IPS-NIHi11 (cell line): ENCODE results near the gene CLHC1.
A peak's percentile ranks its signal among the peaks of the same experiment; 100 is the strongest.
"Not testable (repeated sequence)": the region's sequence is repeated elsewhere in the genome, so short reads cannot be mapped to it uniquely, and the experiment has no call there.

ENCODE experiments used
- DNase-seq: peaks from one replicate; pipeline ENCODE4 v3.0.0; 2012; ENCODE audit warnings: mixed read lengths, low spot score

CLHC1 gene

GRCh38 chr2:55232863-55233657, 967 bp upstream of the CLHC1 start:
- DNase-seq, result peak; percentile 15

- DNase-seq, result peak; percentile 47
Measured at GRCh38 chr2:55231546-55232083, 478 bp downstream of the CLHC1 start.

GRCh38 chr2:55230551-55230950, 1.5 kb downstream of the CLHC1 start:
- no peak for DNase-seq

- DNase-seq, result no peak
Measured at GRCh38 chr2:55229221-55229620, 2.9 kb downstream of the CLHC1 start.

GRCh38 chr2:55228226-55228563, 3.9 kb downstream of the CLHC1 start:
- no peak for DNase-seq

- DNase-seq, result not testable (repeated sequence)
Measured at GRCh38 chr2:55227437-55228225, 4.5 kb downstream of the CLHC1 start.

- no peak for DNase-seq
Measured at GRCh38 chr2:55225481-55226020, 6.5 kb downstream of the CLHC1 start.

GRCh38 chr2:55224761-55225261, 7.3 kb downstream of the CLHC1 start:
- DNase-seq, result no peak

GRCh38 chr2:55223958-55224760, 7.9 kb downstream of the CLHC1 start:
- DNase-seq, result no peak

- no peak for DNase-seq
Measured at GRCh38 chr2:55213822-55214221, 18.3 kb downstream of the CLHC1 start.

GRCh38 chr2:55204950-55205349, 27.1 kb downstream of the CLHC1 start:
- no peak for DNase-seq

- DNase-seq, result no peak
Measured at GRCh38 chr2:55204536-55204935, 27.6 kb downstream of the CLHC1 start.

- no peak for DNase-seq
Measured at GRCh38 chr2:55200416-55200815, 31.7 kb downstream of the CLHC1 start.

- DNase-seq, result no peak
Measured at GRCh38 chr2:55196526-55196925, 35.6 kb downstream of the CLHC1 start.

GRCh38 chr2:55191888-55192287, 40.2 kb downstream of the CLHC1 start:
- DNase-seq, result not testable (repeated sequence)

- not testable (repeated sequence) for DNase-seq
Measured at GRCh38 chr2:55186837-55187236, 45.3 kb downstream of the CLHC1 start.

- no peak for DNase-seq
Measured at GRCh38 chr2:55180374-55180773, 51.7 kb downstream of the CLHC1 start.

GRCh38 chr2:55176094-55176415, 56.0 kb downstream of the CLHC1 start:
- no peak for DNase-seq

GRCh38 chr2:55175254-55176093, 56.6 kb downstream of the CLHC1 start:
- peak; percentile 45 for DNase-seq

- DNase-seq, result no peak
Measured at GRCh38 chr2:55173438-55174054, 58.5 kb downstream of the CLHC1 start.

GRCh38 chr2:55169915-55170314, 62.2 kb downstream of the CLHC1 start:
- no peak for DNase-seq
